Karpas-422 (cell line): ENCODE measurements around the gene MDM4. TPM values are rescaled to one million over a fixed set of nuclear protein-coding genes. Genes with fewer than 3 reads are reported as not detected.
A peak's percentile ranks its signal among the peaks of the same experiment; 100 is the strongest.

Experiments used
- DNase-seq: peaks from one replicate; pipeline ENCODE4 v3.0.0-alpha.2; 2015
- H2AFZ ChIP-seq: fragments of 200-600 bp; sonication (generic); 2 replicates; pipeline ENCODE4 v1.6.1; 2014; ENCODE audit warnings: antibody characterized with exemption, low read length, mixed read lengths
- H3K27ac ChIP-seq: fragments of 200-600 bp; sonication (generic); 2 replicates; pipeline ENCODE4 v1.5.1; 2014; ENCODE audit warnings: mild to moderate bottlenecking, low read length, moderate library complexity
- H3K27me3 ChIP-seq: fragments of 200-600 bp; sonication (generic); 2 replicates; pipeline ENCODE4 v1.6.1; 2014; ENCODE audit warnings: low read length, mixed read lengths
- H3K36me3 ChIP-seq: fragments of 200-600 bp; sonication (generic); 2 replicates; pipeline ENCODE4 v1.6.1; 2014; ENCODE audit warnings: low read length, mixed read lengths; ENCODE audit not compliant: insufficient read depth
- H3K4me1 ChIP-seq: fragments of 200-600 bp; sonication (generic); 2 replicates; pipeline ENCODE4 v1.6.1; 2014; ENCODE audit warnings: mild to moderate bottlenecking, low read length, mixed read lengths
- H3K4me2 ChIP-seq: fragments of 200-600 bp; sonication (generic); 2 replicates; pipeline ENCODE4 v1.6.1; 2014; ENCODE audit warnings: low read length, low read depth, mild to moderate bottlenecking; ENCODE audit not compliant: poor library complexity, severe bottlenecking
- H3K4me3 ChIP-seq: fragments of 200-600 bp; sonication (generic); 2 replicates; pipeline ENCODE4 v1.5.1; 2014; ENCODE audit warnings: mild to moderate bottlenecking, antibody characterized with exemption, low read length, mixed read lengths
- H3K79me2 ChIP-seq: fragments of 200-600 bp; sonication (generic); 2 replicates; pipeline ENCODE4 v1.6.1; 2014; ENCODE audit warnings: mild to moderate bottlenecking, low read length, mixed read lengths
- H3K9ac ChIP-seq: fragments of 200-600 bp; sonication (generic); 2 replicates; pipeline ENCODE4 v1.6.0; 2014; ENCODE audit warnings: low read length
- H3K9me2 ChIP-seq: fragments of 200-600 bp; sonication (generic), shearing (Covaris generic); replicated peaks from 2 replicates; pipeline ENCODE4 v1.6.0; 2014; ENCODE audit warnings: mild to moderate bottlenecking, low read length, moderate library complexity; ENCODE audit not compliant: insufficient read depth
- H3K9me3 ChIP-seq: fragments of 300-700, 200-600 bp; sonication (generic); 2 replicates; pipeline ENCODE4 v1.6.1; 2014; ENCODE audit warnings: low read length, mixed read lengths
- H4K20me1 ChIP-seq: fragments of 200-600 bp; sonication (generic); 2 replicates; pipeline ENCODE4 v1.6.1; 2014; ENCODE audit warnings: mild to moderate bottlenecking, antibody characterized with exemption, low read length, low read depth; ENCODE audit not compliant: insufficient read depth
- total RNA-seq: library from RNA; depleted of rRNA; stranded (reverse); fragments of >200 nt; shearing (Covaris generic); gene quantifications from 2 replicates; pipeline ENCODE4 v1.2.3, GENCODE V29; 2014; ENCODE audit warnings: low replicate concordance

MDM4 gene
- total RNA-seq, 1 experiment from 2014 or later, result 96.9 TPM

- peaks cover 20% of the 10 kb centered on the region for H3K4me1 ChIP-seq
- peak overlapping the region; percentile 26; the same call in 1 of the 2 replicates for H3K4me3 ChIP-seq
- H4K20me1 ChIP-seq, result no peaks in the 10 kb centered on the region
- no peak overlapping the region for H3K27ac ChIP-seq
- no peaks in the 10 kb centered on the region for H3K9me2 ChIP-seq
- peak overlapping the region; percentile 63 for H3K4me2 ChIP-seq
- H3K27me3 ChIP-seq, result no peaks in the 10 kb centered on the region
- H3K36me3 ChIP-seq, result no peaks in the 10 kb centered on the region
- no peak for DNase-seq
- no peaks in the 10 kb centered on the region for H3K79me2 ChIP-seq
- H2AFZ ChIP-seq, result no peak overlapping the region
- H3K9me3 ChIP-seq, result no peaks in the 10 kb centered on the region
- peak overlapping the region; percentile 52 for H3K9ac ChIP-seq
These were observed 67.9 kb downstream of the MDM4 start for GRCh38 chr1:204583909-204584632.

- peak overlapping the region; percentile 9; the same call in 1 of the 2 replicates for H3K27ac ChIP-seq
- peaks cover 15% of the 10 kb centered on the region for H3K4me1 ChIP-seq
- no peaks in the 10 kb centered on the region for H3K9me3 ChIP-seq
- no peaks in the 10 kb centered on the region for H3K9me2 ChIP-seq
- H3K36me3 ChIP-seq, result no peaks in the 10 kb centered on the region
- peak; percentile 72 for DNase-seq
- peak overlapping the region; percentile 26; the same call in 1 of the 2 replicates for H3K4me3 ChIP-seq
- no peak overlapping the region for H2AFZ ChIP-seq
- no peaks in the 10 kb centered on the region for H3K79me2 ChIP-seq
- peak overlapping the region; percentile 52 for H3K9ac ChIP-seq
- no peaks in the 10 kb centered on the region for H3K27me3 ChIP-seq
- H4K20me1 ChIP-seq, result no peaks in the 10 kb centered on the region
- peak overlapping the region; percentile 63 for H3K4me2 ChIP-seq
These were observed 68.6 kb downstream of the MDM4 start for GRCh38 chr1:204584699-204585372.

- Histone ChIP-seq H3K4me3 (no peak overlapping the region), H3K9me2 (no peaks in the 10 kb centered on the region), H3K27ac (no peak overlapping the region), H3K9ac (no peak overlapping the region), H3K4me1 (peaks cover 15% of the 10 kb centered on the region), H3K79me2 (no peaks in the 10 kb centered on the region), H3K4me2 (no peak overlapping the region), H3K9me3 (no peaks in the 10 kb centered on the region), H3K36me3 (no peaks in the 10 kb centered on the region), H4K20me1 (no peaks in the 10 kb centered on the region), H3K27me3 (no peaks in the 10 kb centered on the region), H2AFZ (no peak overlapping the region)
- DNase-seq, result no peak
These were observed 71.4 kb downstream of the MDM4 start for GRCh38 chr1:204587621-204588020.

- DNase-seq, result no peak
- Histone ChIP-seq H3K4me1 (peaks cover 15% of the 10 kb centered on the region), H3K9ac (no peak overlapping the region), H3K79me2 (no peaks in the 10 kb centered on the region), H3K4me3 (no peak overlapping the region), H3K4me2 (no peak overlapping the region), H3K27ac (no peak overlapping the region), H4K20me1 (no peaks in the 10 kb centered on the region), H3K36me3 (no peaks in the 10 kb centered on the region), H3K9me2 (no peaks in the 10 kb centered on the region), H2AFZ (no peak overlapping the region), H3K27me3 (no peaks in the 10 kb centered on the region), H3K9me3 (no peaks in the 10 kb centered on the region)
These were observed 72.6 kb downstream of the MDM4 start for GRCh38 chr1:204588826-204589225.

DNA sequence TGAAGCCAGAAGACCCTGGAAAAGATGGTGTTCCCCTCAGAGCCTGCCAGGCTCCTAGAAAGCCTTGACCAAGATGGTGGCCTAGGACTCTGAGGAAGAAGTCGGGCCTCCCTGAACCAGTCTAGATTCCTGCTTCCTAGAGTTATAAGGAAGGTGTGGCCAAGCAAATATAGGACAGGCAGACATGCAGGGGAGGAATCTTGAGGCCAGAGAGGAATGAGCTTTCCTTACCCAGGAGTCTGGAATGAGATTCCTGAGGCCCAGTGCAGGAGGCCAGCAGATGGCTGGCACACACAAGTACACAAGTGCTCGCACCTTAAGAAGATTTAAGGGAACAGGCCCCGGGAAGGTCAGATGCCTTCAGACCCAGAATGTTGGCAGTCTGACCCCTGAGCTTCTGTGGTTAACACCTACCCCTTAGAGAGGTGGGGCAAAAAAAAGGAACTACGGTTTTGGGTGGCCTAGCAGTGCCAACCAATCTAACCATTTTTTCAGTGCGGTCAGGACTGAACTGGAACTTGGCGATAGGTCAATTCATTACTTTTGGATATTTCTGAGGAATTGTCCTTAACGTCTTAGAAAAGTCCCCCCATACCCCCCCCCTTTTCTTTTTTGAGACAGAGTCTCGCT lies 73.3 kb downstream of the MDM4 start:
- H3K27me3 ChIP-seq, result no peaks in the 10 kb centered on the region
- no peak overlapping the region for H3K4me3 ChIP-seq
- H3K9ac ChIP-seq, result no peak overlapping the region
- H3K27ac ChIP-seq, result no peak overlapping the region
- no peaks in the 10 kb centered on the region for H3K9me2 ChIP-seq
- H2AFZ ChIP-seq, result no peak overlapping the region
- DNase-seq, result no peak
- H3K4me1 ChIP-seq, result peaks cover 8% of the 10 kb centered on the region
- no peaks in the 10 kb centered on the region for H3K9me3 ChIP-seq
- H3K79me2 ChIP-seq, result no peaks in the 10 kb centered on the region
- H3K4me2 ChIP-seq, result no peak overlapping the region
- H3K36me3 ChIP-seq, result no peaks in the 10 kb centered on the region
- H4K20me1 ChIP-seq, result no peaks in the 10 kb centered on the region

DNA sequence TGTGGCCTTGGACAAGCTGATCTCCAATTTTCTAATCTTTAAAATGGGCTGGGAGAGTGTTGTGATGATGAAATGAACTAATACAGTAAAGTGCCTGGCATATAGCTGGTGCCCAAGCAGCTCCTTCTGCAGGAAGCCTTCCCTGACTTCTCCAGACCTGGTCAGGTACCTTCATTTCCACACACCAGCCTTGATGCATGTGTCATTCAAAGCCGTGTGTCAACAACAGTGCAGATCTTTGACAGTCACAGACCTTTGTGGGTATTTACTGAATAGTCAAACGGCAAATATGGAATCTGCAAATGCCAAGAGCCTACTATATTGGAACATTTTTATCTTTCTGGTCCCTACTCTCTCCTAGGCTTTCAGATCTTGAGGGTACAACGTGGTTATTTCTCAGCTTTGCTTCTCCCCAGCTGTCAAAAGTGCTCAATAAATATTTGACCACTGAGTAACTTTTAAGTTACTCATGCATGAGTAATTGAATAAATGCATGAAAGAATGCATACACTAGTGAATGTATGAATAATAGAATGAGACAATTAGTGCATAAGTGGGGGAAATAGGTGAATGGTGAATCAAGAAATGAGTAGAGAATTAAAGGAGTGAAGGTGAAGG lies 75.4 kb downstream of the MDM4 start:
- no peak overlapping the region for H3K27ac ChIP-seq
- H3K4me2 ChIP-seq, result no peak overlapping the region
- no peaks in the 10 kb centered on the region for H3K9me2 ChIP-seq
- no peaks in the 10 kb centered on the region for H3K36me3 ChIP-seq
- H3K9me3 ChIP-seq, result no peaks in the 10 kb centered on the region
- no peaks in the 10 kb centered on the region for H3K27me3 ChIP-seq
- H3K9ac ChIP-seq, result no peak overlapping the region
- H3K79me2 ChIP-seq, result no peaks in the 10 kb centered on the region
- no peak for DNase-seq
- H4K20me1 ChIP-seq, result no peaks in the 10 kb centered on the region
- no peaks in the 10 kb centered on the region for H3K4me1 ChIP-seq
- no peak overlapping the region for H3K4me3 ChIP-seq
- no peak overlapping the region for H2AFZ ChIP-seq

DNA sequence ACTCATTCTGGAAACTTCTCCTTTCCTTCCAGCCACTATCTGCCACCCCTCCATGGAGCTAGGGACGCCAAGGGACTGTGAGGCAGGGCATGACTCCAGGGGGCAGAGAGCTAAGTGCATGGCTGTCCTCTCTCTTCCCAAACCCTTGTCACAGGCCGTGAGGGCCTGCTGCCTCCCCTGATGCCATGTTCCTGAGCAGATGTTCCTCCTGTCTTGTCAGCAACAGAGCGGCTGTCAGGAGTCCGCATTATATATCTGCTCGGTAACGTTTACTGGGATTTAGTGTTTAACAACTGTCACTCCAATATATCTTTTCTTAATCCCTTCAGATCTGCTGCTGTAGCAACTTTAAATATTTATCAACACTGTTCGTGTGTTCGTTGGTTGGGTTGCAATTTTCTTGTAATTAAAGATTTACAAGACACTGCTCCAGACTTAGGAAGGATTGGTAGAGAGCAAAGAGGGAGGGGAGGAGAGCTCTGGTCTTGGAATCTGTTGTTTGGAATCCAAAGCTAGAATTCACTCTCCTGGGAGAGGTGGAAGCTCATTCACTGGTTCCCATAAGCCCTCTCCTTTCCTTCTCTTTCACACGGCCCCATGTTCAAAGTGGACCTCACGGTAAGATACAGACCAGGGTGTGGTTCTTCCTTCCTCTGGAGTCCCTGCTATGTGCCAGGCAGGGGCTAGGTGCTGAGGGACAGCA lies 76.2 kb downstream of the MDM4 start:
- no peaks in the 10 kb centered on the region for H3K27me3 ChIP-seq
- no peaks in the 10 kb centered on the region for H3K9me2 ChIP-seq

More for the DNA sequence above, 76.2 kb downstream of the MDM4 start:
- no peak overlapping the region for H3K4me2 ChIP-seq
- H2AFZ ChIP-seq, result no peak overlapping the region
- no peaks in the 10 kb centered on the region for H3K4me1 ChIP-seq
- no peaks in the 10 kb centered on the region for H4K20me1 ChIP-seq
- DNase-seq, result no peak
- no peaks in the 10 kb centered on the region for H3K79me2 ChIP-seq
- no peak overlapping the region for H3K9ac ChIP-seq
- no peaks in the 10 kb centered on the region for H3K9me3 ChIP-seq
- H3K27ac ChIP-seq, result no peak overlapping the region
- no peaks in the 10 kb centered on the region for H3K36me3 ChIP-seq
- no peak overlapping the region for H3K4me3 ChIP-seq
